ENCODE data around the gene SLC24A4.

- TF ChIP-seq POLR2A (IDR thresholded peaks at IDR 0.05) (no peak), CTCF (IDR thresholded peaks at IDR 0.05 in 8 of 11, conservative IDR thresholded peaks at IDR 0.05 in 3 of 11) (no peak), POLR2AphosphoS5 (IDR thresholded peaks at IDR 0.05) (no peak)
These were observed 20.5 kb upstream of the SLC24A4 start for GRCh38 chr14:92302481-92302880.

Data from spleen (tissue), 7 donors.